PC-3 (cell line): Measurements from ENCODE around the gene OR7C1.

ENCODE experiments used
- EZH2 ChIP-seq: fragments of 300-600 bp; sonication (generic); IDR thresholded peaks from one replicate; pipeline ENCODE4 v1.6.1; 2017; ENCODE audit warnings: antibody characterized with exemption, mild to moderate bottlenecking, low read length; ENCODE audit not compliant: unreplicated experiment
- TF ChIP-seq, protein P1 (sequence below): fragments of 300-600 bp; sonication (generic); conservative IDR thresholded peaks from 2 replicates; pipeline ENCODE4 v1.5.1; 2017; ENCODE audit warnings: antibody characterized with exemption, low read depth, mild to moderate bottlenecking, low read length

DNA sequence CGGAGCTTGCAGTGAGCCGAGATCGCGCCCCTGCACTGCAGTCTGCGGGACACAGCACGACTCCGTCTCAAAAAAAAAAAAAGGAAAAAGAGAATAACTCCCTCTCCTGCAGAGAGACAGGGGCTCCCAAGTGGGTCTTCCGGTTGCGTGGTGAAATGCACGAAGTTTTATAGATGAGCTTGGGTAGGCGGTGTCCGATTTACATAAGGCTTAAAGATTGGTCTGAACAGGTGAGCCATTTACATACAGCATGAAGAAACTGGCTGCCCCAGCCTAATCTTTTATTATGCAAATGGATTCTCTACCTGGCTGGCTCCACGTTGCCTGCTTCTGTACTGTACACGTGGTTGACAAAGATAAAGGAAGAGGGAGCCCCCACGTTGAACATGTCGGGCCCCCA is 76.2 kb downstream of the OR7C1 start:
- TF ChIP-seq, protein P1, sequence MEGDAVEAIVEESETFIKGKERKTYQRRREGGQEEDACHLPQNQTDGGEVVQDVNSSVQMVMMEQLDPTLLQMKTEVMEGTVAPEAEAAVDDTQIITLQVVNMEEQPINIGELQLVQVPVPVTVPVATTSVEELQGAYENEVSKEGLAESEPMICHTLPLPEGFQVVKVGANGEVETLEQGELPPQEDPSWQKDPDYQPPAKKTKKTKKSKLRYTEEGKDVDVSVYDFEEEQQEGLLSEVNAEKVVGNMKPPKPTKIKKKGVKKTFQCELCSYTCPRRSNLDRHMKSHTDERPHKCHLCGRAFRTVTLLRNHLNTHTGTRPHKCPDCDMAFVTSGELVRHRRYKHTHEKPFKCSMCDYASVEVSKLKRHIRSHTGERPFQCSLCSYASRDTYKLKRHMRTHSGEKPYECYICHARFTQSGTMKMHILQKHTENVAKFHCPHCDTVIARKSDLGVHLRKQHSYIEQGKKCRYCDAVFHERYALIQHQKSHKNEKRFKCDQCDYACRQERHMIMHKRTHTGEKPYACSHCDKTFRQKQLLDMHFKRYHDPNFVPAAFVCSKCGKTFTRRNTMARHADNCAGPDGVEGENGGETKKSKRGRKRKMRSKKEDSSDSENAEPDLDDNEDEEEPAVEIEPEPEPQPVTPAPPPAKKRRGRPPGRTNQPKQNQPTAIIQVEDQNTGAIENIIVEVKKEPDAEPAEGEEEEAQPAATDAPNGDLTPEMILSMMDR, result no peak
- TF ChIP-seq EZH2, result no peak
